Measurements from ENCODE around the gene MTAP. TPM values are rescaled to one million over a fixed set of nuclear protein-coding genes. Genes with fewer than 3 reads are reported as not detected.
"Not testable (repeated sequence)": the region's sequence is repeated elsewhere in the genome, so short reads cannot be mapped to it uniquely, and the experiment has no call there.

The MTAP gene
- total and polyA plus RNA-seq, 9 of the 15 experiments (the other 6 are each of a cell fraction or from before 2014, with no cell fraction given), result 0.07 TPM; not detected in 8

GRCh38 chr9:21958833-21959232 is 156.4 kb downstream of the MTAP start:
- Histone ChIP-seq H3K79me2 (ENCODE audit: control insufficient read depth, insufficient read depth, low read length) (no peaks in the 10 kb centered on the region), H3K9ac (ENCODE audit: insufficient read depth in 1 of 2, low read depth in 2 of 2, low read length in 2 of 2) (no peak overlapping the region), H2AFZ (ENCODE audit: low read depth, low read length) (no peak overlapping the region), H3K36me3 (ENCODE audit: control insufficient read depth, insufficient read depth, low read length) (no peaks in the 10 kb centered on the region), H3K4me2 (ENCODE audit: insufficient read depth, low read length) (no peak overlapping the region), H3K4me3 (no peak overlapping the region), H3K9me3 (replicated peaks; ENCODE audit: control insufficient read depth, insufficient read depth, low read depth, low read length) (no peaks in the 10 kb centered on the region), H3K27ac (ENCODE audit: extremely low read depth, low read depth, low read length) (no peak overlapping the region), H4K20me1 (replicated peaks; ENCODE audit: control insufficient read depth, insufficient read depth, low read length) (no peaks in the 10 kb centered on the region), H3K4me1 (replicated peaks in 1 of 2; ENCODE audit: control insufficient read depth in 2 of 2, insufficient read depth in 2 of 2, low read length in 2 of 2) (no peaks in the 10 kb centered on the region), H3K9me1 (ENCODE audit: control insufficient read depth, insufficient read depth, low read length) (no peaks in the 10 kb centered on the region), H3K27me3 (ENCODE audit: control insufficient read depth in 2 of 2, insufficient read depth in 2 of 2, low read length in 2 of 2) (no peaks in the 10 kb centered on the region)
- intact Hi-C loops (cut with micrococcal nuclease), result no loop called here
- FAIRE-seq (no peak), ATAC-seq (no peak), DNase-seq (ENCODE audit: extremely low read depth in 1 of 4, low spot score in 3 of 4) (no peak)
- no CpG with 5 or more reads among the region's 2 CpGs for WGBS (ENCODE audit: insufficient coverage, low coverage, missing lambda C conversion rate)
- TF ChIP-seq ZNF174 (CRISPR knock-in tag; IDR thresholded peaks at IDR 0.05) (no peak), ZNF696 (CRISPR knock-in tag; conservative IDR thresholded peaks at IDR 0.05) (no peak), CEBPG (CRISPR knock-in tag; IDR thresholded peaks at IDR 0.05) (no peak), CEBPG (tag; conservative IDR thresholded peaks at IDR 0.05 in 1 of 2, IDR thresholded peaks at IDR 0.05 in 1 of 2) (no peak), ZKSCAN3 (CRISPR knock-in tag; IDR thresholded peaks at IDR 0.05) (no peak), ZNF354B (CRISPR knock-in tag; IDR thresholded peaks at IDR 0.05) (no peak)
- POLR2A ChIA-PET, result no interaction called here
- in situ Hi-C loops (cut with MboI), result no loop called here
- no TSS peak for BruUV-seq (replicated peaks)
- CTCF ChIA-PET (ENCODE audit: low intra/inter-chr PET ratio), result no interaction called here

- H3K27me3 ChIP-seq (ENCODE audit: control insufficient read depth in 2 of 2, insufficient read depth in 2 of 2, low read length in 2 of 2); H3K4me1 ChIP-seq (replicated peaks in 1 of 2; ENCODE audit: control insufficient read depth in 2 of 2, insufficient read depth in 2 of 2, low read length in 2 of 2); H3K9ac ChIP-seq (ENCODE audit: insufficient read depth in 1 of 2, low read depth in 2 of 2, low read length in 2 of 2); in situ Hi-C loops (cut with MboI); H4K20me1 ChIP-seq (replicated peaks; ENCODE audit: control insufficient read depth, insufficient read depth, low read length); H3K9me1 ChIP-seq (ENCODE audit: control insufficient read depth, insufficient read depth, low read length); ATAC-seq; FAIRE-seq; H3K9me3 ChIP-seq (replicated peaks; ENCODE audit: control insufficient read depth, insufficient read depth, low read depth, low read length); H3K79me2 ChIP-seq (ENCODE audit: control insufficient read depth, insufficient read depth, low read length); DNase-seq (ENCODE audit: extremely low read depth in 1 of 4, low spot score in 3 of 4); H3K4me2 ChIP-seq (ENCODE audit: insufficient read depth, low read length); H3K36me3 ChIP-seq (ENCODE audit: control insufficient read depth, insufficient read depth, low read length); intact Hi-C loops (cut with micrococcal nuclease); H3K4me3 ChIP-seq; BruUV-seq (replicated peaks); CTCF ChIA-PET (ENCODE audit: low intra/inter-chr PET ratio); H3K27ac ChIP-seq (ENCODE audit: extremely low read depth, low read depth, low read length); POLR2A ChIA-PET; H2AFZ ChIP-seq (ENCODE audit: low read depth, low read length): not testable (repeated sequence)
- WGBS (ENCODE audit: insufficient coverage, low coverage, missing lambda C conversion rate), result no CpG with 5 or more reads among the region's 33 CpGs
Measured at GRCh38 chr9:21959268-21959667, 156.8 kb downstream of the MTAP start.
